GM13976 (cell line): ENCODE measurements around the gene COL4A6.

ENCODE experiments used
- DNase-seq: peaks from one replicate; pipeline ENCODE4 v3.0.0; 2012; ENCODE audit warnings: low spot score
- CTCF ChIP-seq: IDR thresholded peaks from 2 replicates; pipeline ENCODE4 v1.5.1; 2012; ENCODE audit warnings: borderline replicate concordance, mild to moderate bottlenecking; ENCODE audit not compliant: insufficient read depth; ENCODE audit errors: extremely low read depth, missing control alignments, control extremely low read depth
- in situ Hi-C: fragments of 300-500 bp; cut with MboI; formaldehyde crosslinking; loops from one replicate; pipeline ENCODE4 v1.12.0; 2022; ENCODE audit warnings: low sequenced_read_pairs, mixed read lengths, inconsistent platforms; ENCODE audit not compliant: unreplicated experiment

Gene COL4A6

GRCh38 chrX:108270739-108271396 lies 167.4 kb downstream of the COL4A6 start:
- in situ Hi-C loops, result no loop called here
- no peak for DNase-seq
- no peak for TF ChIP-seq CTCF

GRCh38 chrX:108270280-108270679 lies 167.9 kb downstream of the COL4A6 start:
- TF ChIP-seq CTCF, result no peak
- in situ Hi-C loops, result no loop called here
- DNase-seq, result no peak

GRCh38 chrX:108268434-108269080 lies 169.7 kb downstream of the COL4A6 start:
- in situ Hi-C loops, result no loop called here
- DNase-seq, result no peak
- no peak for TF ChIP-seq CTCF

GRCh38 chrX:108267557-108267956 lies 170.7 kb downstream of the COL4A6 start:
- DNase-seq, result no peak
- in situ Hi-C loops, result no loop called here

GRCh38 chrX:108264376-108264775 lies 173.8 kb downstream of the COL4A6 start:
- TF ChIP-seq CTCF, result no peak
- no peak for DNase-seq
- in situ Hi-C loops, result no loop called here

More at GRCh38 chrX:108267557-108267956, 170.7 kb downstream of the COL4A6 start:
- no peak for TF ChIP-seq CTCF

GRCh38 chrX:108261549-108262203 lies 176.5 kb downstream of the COL4A6 start:
- TF ChIP-seq CTCF, result no peak
- DNase-seq, result no peak
- in situ Hi-C loops, result no loop called here
